Measurements from ENCODE around the gene LY86. TPM values are rescaled to one million over a fixed set of nuclear protein-coding genes. Genes with fewer than 3 reads are reported as not detected.
A peak's percentile ranks its signal among the peaks of the same experiment; 100 is the strongest.

Gene LY86
- total RNA-seq, 4 donors from 2014 or later = 1.2 to 1.8 (median 1.3) TPM

DNA sequence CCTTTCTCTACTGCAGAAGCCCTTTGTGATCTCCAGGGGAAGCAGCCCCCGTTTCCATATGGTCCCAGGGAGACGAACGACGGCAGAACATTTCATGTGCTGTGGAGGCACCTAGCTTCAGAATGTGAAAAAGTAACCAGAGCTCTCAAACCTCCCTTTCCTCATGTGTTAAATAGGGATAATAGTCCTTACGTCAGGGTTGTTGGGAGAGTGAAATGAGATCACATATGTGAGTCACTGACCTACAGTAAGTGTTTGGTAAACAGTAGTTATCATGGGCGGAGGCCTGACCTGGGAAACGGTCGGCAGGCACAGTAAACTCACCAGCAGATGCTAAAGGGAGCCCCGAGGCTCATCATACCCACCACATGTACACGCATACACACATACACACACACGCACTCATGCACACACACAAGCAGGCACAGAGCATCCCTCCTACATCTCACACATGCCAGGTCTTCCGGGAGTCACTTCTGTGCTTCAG is 89.7 kb downstream of the LY86 start:
- Histone ChIP-seq H3K36me3 (no peaks in the 10 kb centered on the region), H3K4me1 (peaks cover 7 to 13% (median 9%) of the 10 kb centered on the region in 4 donors), H3K27me3 (no peaks in the 10 kb centered on the region), H3K9me3 (no peaks in the 10 kb centered on the region), H3K27ac (replicated peaks in 1 of 4) (no peak overlapping the region), H3K4me3 (no peak overlapping the region)
- no peak for TF ChIP-seq POLR2AphosphoS5 (IDR thresholded peaks at IDR 0.05)
- 73% methylated on average over 11 of the region's 12 CpGs for WGBS
- no peak for DNase-seq (ENCODE audit: extremely low spot score)
- intact Hi-C loops (cut with DNase I) = loop anchor here (5.0 to 10.0 kb wide), 3 partner anchors 177 to 939 kb away; no protein-coding TSS in a partner anchor

DNA sequence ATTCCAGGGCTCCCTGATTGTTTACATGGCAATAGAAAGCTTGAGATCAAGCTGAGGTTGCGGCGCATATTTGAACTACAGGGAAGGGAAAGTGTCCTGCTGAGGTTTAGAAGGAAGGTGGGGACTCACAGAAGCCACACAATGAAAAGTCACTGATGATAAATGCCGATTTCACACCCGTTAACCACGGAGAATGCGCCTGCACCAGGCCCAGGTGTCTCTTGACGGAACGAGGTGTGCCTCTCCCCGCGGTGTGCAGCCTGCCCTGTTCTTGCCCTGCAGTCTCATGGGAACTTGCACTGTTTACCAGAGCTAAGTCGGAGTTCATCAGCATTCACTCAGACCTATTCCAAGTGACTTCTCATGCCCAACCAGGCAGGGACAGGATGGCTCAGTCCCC is 90.3 kb downstream of the LY86 start:
- DNase-seq (ENCODE audit: extremely low spot score) = no peak
- intact Hi-C loops (cut with DNase I) = loop anchor here (5.0 to 10.0 kb wide), 3 partner anchors 176 to 938 kb away; no protein-coding TSS in a partner anchor

DNA sequence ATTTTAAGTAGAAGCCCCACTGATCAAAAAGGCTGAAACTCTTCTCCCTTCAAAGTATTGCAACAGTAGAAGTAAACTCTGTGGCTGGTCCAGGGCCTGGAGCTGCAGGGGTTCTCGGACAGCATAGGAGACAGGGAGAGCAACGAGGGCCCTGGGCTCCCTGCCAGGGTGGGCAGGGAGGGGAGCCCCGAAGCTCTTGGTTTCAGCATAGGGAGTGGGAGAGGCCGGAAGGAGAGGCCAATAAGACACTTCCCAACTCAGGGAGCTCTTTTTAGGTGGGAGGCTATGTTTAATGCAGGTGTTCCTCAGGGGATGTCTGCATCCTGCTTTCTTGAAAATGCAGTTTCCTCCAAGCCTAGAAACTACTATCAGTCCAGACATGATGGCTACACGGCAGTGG is 91.1 kb downstream of the LY86 start:
- intact Hi-C loops (cut with DNase I) = loop anchor here (5.0 to 10.0 kb wide), 3 partner anchors 175 to 938 kb away; no protein-coding TSS in a partner anchor
- DNase-seq (ENCODE audit: extremely low spot score) = no peak
- Histone ChIP-seq H3K4me1 (peaks cover 7 to 13% (median 9%) of the 10 kb centered on the region in 4 donors), H3K4me3 (no peak overlapping the region), H3K9me3 (no peaks in the 10 kb centered on the region), H3K36me3 (no peaks in the 10 kb centered on the region), H3K27ac (replicated peaks in 1 of 4) (no peak overlapping the region), H3K27me3 (no peaks in the 10 kb centered on the region)
- TF ChIP-seq POLR2A (IDR thresholded peaks at IDR 0.05; ENCODE audit: low read depth) (no peak), POLR2AphosphoS5 (IDR thresholded peaks at IDR 0.05) (no peak), EP300 (IDR thresholded peaks at IDR 0.05) (no peak)
- TF ChIP-seq, protein P1, sequence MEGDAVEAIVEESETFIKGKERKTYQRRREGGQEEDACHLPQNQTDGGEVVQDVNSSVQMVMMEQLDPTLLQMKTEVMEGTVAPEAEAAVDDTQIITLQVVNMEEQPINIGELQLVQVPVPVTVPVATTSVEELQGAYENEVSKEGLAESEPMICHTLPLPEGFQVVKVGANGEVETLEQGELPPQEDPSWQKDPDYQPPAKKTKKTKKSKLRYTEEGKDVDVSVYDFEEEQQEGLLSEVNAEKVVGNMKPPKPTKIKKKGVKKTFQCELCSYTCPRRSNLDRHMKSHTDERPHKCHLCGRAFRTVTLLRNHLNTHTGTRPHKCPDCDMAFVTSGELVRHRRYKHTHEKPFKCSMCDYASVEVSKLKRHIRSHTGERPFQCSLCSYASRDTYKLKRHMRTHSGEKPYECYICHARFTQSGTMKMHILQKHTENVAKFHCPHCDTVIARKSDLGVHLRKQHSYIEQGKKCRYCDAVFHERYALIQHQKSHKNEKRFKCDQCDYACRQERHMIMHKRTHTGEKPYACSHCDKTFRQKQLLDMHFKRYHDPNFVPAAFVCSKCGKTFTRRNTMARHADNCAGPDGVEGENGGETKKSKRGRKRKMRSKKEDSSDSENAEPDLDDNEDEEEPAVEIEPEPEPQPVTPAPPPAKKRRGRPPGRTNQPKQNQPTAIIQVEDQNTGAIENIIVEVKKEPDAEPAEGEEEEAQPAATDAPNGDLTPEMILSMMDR (IDR thresholded peaks at IDR 0.05) = no peak
- 71% methylated on average over 3 of the region's 5 CpGs for WGBS

More for the DNA sequence above, 90.3 kb downstream of the LY86 start:
- no peaks in the 10 kb centered on the region for H3K27me3 ChIP-seq
- H3K4me3 ChIP-seq = no peak overlapping the region
- no peaks in the 10 kb centered on the region for H3K36me3 ChIP-seq
- peaks cover 7 to 13% (median 9%) of the 10 kb centered on the region in 4 donors for H3K4me1 ChIP-seq
- H3K27ac ChIP-seq (replicated peaks in 1 of 4) = no peak overlapping the region
- H3K9me3 ChIP-seq = no peaks in the 10 kb centered on the region
- TF ChIP-seq, protein P1 (IDR thresholded peaks at IDR 0.05) = no peak
- TF ChIP-seq POLR2AphosphoS5 (IDR thresholded peaks at IDR 0.05) = no peak
- no peak for TF ChIP-seq POLR2A (IDR thresholded peaks at IDR 0.05; ENCODE audit: low read depth)
- no peak for TF ChIP-seq EP300 (IDR thresholded peaks at IDR 0.05)
- 86% methylated on average over 10 of the region's 11 CpGs for WGBS

DNA sequence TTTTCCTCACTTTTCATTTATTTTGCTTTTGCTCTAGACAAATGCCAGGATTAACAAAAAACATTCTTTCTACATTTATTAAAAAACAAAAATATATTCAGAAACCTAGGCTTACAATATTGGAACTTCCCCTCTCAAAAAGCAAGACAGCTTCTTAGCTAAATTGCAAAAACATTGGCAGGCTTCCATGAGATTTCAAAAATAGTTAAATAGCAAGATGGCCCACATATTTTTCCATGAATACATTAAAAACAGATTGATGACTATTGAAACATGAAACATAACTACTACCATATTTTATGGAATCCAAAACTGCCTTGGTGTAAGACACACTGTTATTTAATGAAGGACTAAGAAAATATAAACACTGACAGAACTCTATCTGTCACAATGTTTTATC is 92.0 kb downstream of the LY86 start:
- intact Hi-C loops (cut with DNase I) = no loop called here
- no peaks in the 10 kb centered on the region for H3K36me3 ChIP-seq

DNA sequence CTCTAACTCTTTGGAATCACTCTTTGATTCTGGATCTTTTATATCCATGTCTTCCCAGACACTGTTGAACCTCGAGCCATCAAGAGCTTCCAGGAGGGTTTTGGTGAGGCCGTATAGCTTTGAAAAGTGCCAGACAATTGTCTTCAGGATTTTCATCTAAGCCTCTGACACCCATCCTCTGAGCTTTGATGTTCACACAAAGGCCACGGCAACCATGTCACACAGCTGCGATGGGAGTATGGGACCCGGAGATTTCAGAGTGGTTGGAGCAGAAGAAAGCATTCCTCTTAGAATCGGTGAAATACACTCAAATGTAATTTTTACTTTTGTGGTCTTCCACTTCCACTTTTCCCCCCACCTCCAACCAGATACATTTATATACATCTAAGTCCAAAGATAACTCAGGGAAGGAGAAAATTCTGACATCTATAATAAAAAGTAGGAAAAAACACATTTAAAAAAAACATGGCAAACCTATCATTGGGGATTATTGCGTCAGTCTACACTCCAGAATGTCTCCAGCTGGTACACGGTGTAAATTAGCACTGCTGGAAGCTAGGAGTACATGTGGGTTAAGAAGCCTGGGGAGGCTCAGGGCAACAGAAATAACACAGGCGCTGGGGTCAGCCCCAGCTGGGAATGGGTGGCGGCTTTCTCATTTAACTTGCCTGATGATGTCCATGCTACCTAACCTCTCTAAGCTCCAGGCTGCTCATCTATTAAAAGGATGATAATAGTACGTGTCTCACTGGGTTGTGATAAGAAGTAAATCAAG is 92.7 kb downstream of the LY86 start:
- peak overlapping the region in 1 of 4 donors; percentile 18 for H3K27ac ChIP-seq (replicated peaks in 1 of 4)
- TF ChIP-seq POLR2AphosphoS5 (IDR thresholded peaks at IDR 0.05) (no peak), POLR2A (IDR thresholded peaks at IDR 0.05; ENCODE audit: low read depth) (no peak), EP300 (IDR thresholded peaks at IDR 0.05) (no peak)
- TF ChIP-seq, protein P1 (IDR thresholded peaks at IDR 0.05) = no peak
- H3K36me3 ChIP-seq = no peaks in the 10 kb centered on the region
- intact Hi-C loops (cut with DNase I) = no loop called here
- WGBS = 87% methylated on average over 11 of the region's 11 CpGs
- no peaks in the 10 kb centered on the region for H3K9me3 ChIP-seq
- H3K27me3 ChIP-seq = no peaks in the 10 kb centered on the region
- no peak overlapping the region for H3K4me3 ChIP-seq
- peaks cover 7 to 13% (median 9%) of the 10 kb centered on the region in 4 donors for H3K4me1 ChIP-seq
- no peak for DNase-seq (ENCODE audit: extremely low spot score)

More for the DNA sequence above, 92.0 kb downstream of the LY86 start:
- no peak for DNase-seq (ENCODE audit: extremely low spot score)
- no peak overlapping the region for H3K27ac ChIP-seq (replicated peaks in 1 of 4)
- H3K9me3 ChIP-seq = no peaks in the 10 kb centered on the region
- peaks cover 7 to 13% (median 9%) of the 10 kb centered on the region in 4 donors for H3K4me1 ChIP-seq
- no peak for TF ChIP-seq POLR2A (IDR thresholded peaks at IDR 0.05; ENCODE audit: low read depth)
- no peak for TF ChIP-seq EP300 (IDR thresholded peaks at IDR 0.05)
- TF ChIP-seq POLR2AphosphoS5 (IDR thresholded peaks at IDR 0.05) = no peak
- TF ChIP-seq, protein P1 (IDR thresholded peaks at IDR 0.05) = no peak
- no peak overlapping the region for H3K4me3 ChIP-seq
- no peaks in the 10 kb centered on the region for H3K27me3 ChIP-seq
